ELF-1 (cell line): Measurements from ENCODE around the gene MRPL42.
"Not testable (repeated sequence)": the region's sequence is repeated elsewhere in the genome, so short reads cannot be mapped to it uniquely, and the experiment has no call there.

ENCODE experiments used
- DNase-seq: peaks from one replicate; pipeline ENCODE4 v3.0.0-alpha.2; 2016; ENCODE audit warnings: low read depth, low spot score

Gene MRPL42

GRCh38 chr12:93467351-93468007 is at the start of gene MRPL42:
Gene MRPL42 (plus strand): TSS chr12:93467514. CDS start chr12:93469286, 1,772 bp downstream.
- peak; percentile 97 for DNase-seq

- no peak for DNase-seq
These were observed 49.3 kb upstream of the MRPL42 start for GRCh38 chr12:93417967-93418480.

- no peak for DNase-seq
These were observed 47.8 kb upstream of the MRPL42 start for GRCh38 chr12:93419388-93420034.

- no peak for DNase-seq
These were observed 45.3 kb upstream of the MRPL42 start for GRCh38 chr12:93422050-93422449.

GRCh38 chr12:93425736-93426411 is 41.4 kb upstream of the MRPL42 start:
- DNase-seq = no peak

GRCh38 chr12:93426412-93426805 is 40.9 kb upstream of the MRPL42 start:
- no peak for DNase-seq

- no peak for DNase-seq
These were observed 39.3 kb upstream of the MRPL42 start for GRCh38 chr12:93427779-93428564.

GRCh38 chr12:93429448-93429847 is 37.9 kb upstream of the MRPL42 start:
- DNase-seq = no peak

- no peak for DNase-seq
These were observed 37.5 kb upstream of the MRPL42 start for GRCh38 chr12:93429852-93430251.

- DNase-seq = no peak
These were observed 37.0 kb upstream of the MRPL42 start for GRCh38 chr12:93430280-93430679.

- not testable (repeated sequence) for DNase-seq
These were observed 35.3 kb upstream of the MRPL42 start for GRCh38 chr12:93432031-93432430.

- DNase-seq = no peak
These were observed 33.0 kb upstream of the MRPL42 start for GRCh38 chr12:93434256-93434865.

- no peak for DNase-seq
These were observed 28.9 kb upstream of the MRPL42 start for GRCh38 chr12:93438266-93439050.

- no peak for DNase-seq
These were observed 27.1 kb upstream of the MRPL42 start for GRCh38 chr12:93440043-93440835.

- DNase-seq = peak; percentile 43
These were observed 26.2 kb upstream of the MRPL42 start for GRCh38 chr12:93441081-93441616.

GRCh38 chr12:93441617-93442410 is 25.5 kb upstream of the MRPL42 start, which contains the start of gene UBE2N:
Gene UBE2N (minus strand): TSS chr12:93441947. CDS start chr12:93441884, 63 bp downstream.
- DNase-seq = peak; percentile 96

- DNase-seq = peak; percentile 43
These were observed 24.6 kb upstream of the MRPL42 start for GRCh38 chr12:93442411-93443340.
